Chondrocyte (in vitro differentiated cells): ENCODE measurements around the gene ALKBH8. TPM values are rescaled to one million over a fixed set of nuclear protein-coding genes. Genes with fewer than 3 reads are reported as not detected.

ENCODE experiments used
- DNase-seq: peaks from one replicate; pipeline ENCODE4 v3.0.0; 2021; ENCODE audit warnings: mixed read lengths, low spot score
- H3K27ac Mint-ChIP-seq: one replicate; pipeline ENCODE4 v1.8.0; 2021; ENCODE audit warnings: mild to moderate bottlenecking, moderate library complexity, mixed read lengths; ENCODE audit not compliant: unreplicated experiment
- H3K27me3 Mint-ChIP-seq: 2 replicates; pipeline ENCODE4 v1.8.0; 2021; ENCODE audit warnings: low read depth, mixed read lengths
- H3K36me3 Mint-ChIP-seq: 2 replicates; pipeline ENCODE4 v1.8.0; 2021; ENCODE audit warnings: low read depth, mixed read lengths
- H3K4me1 Mint-ChIP-seq: 2 replicates; pipeline ENCODE4 v1.8.0; 2021; ENCODE audit warnings: low read depth, mild to moderate bottlenecking, mixed read lengths
- H3K4me3 Mint-ChIP-seq: one replicate; pipeline ENCODE4 v1.8.0; 2021; ENCODE audit warnings: mild to moderate bottlenecking, moderate library complexity, mixed read lengths; ENCODE audit not compliant: unreplicated experiment
- H3K9me3 Mint-ChIP-seq: 2 replicates; pipeline ENCODE4 v1.8.0; 2021; ENCODE audit warnings: low read depth, mixed read lengths
- CTCF ChIP-seq: fragments of 200-600 bp; sonication (generic); IDR thresholded peaks from 2 replicates; pipeline ENCODE4 v1.5.0; 2021; ENCODE audit warnings: antibody characterized with exemption, mild to moderate bottlenecking, moderate library complexity
- total RNA-seq: library from RNA; stranded (reverse); gene quantifications from 3 replicates; pipeline ENCODE4 v1.2.1, GENCODE V29; 2021

Gene ALKBH8
- total RNA-seq, 1 donor from 2014 or later = 5.8 TPM

- no peak for TF ChIP-seq CTCF
- Mint-ChIP-seq H3K36me3 (peaks cover 4% of the 10 kb centered on the region), H3K27ac (no peak overlapping the region), H3K9me3 (no peaks in the 10 kb centered on the region), H3K4me1 (peaks cover 20% of the 10 kb centered on the region), H3K27me3 (no peaks in the 10 kb centered on the region), H3K4me3 (no peak overlapping the region)
- DNase-seq = no peak
Observed at GRCh38 chr11:107453594-107454286, 111.8 kb downstream of the ALKBH8 start.

Other genes starting within 250 kb of the ALKBH8 start
- gene CWF19L2, start 107.9 kb downstream of the ALKBH8 start, total RNA-seq = 7.9 to 12.0 TPM (median 8.0 TPM) in 3 replicates
- 0.15 TPM in 1 of 3 replicates, not detected in the others for gene ELMOD1, start 25.4 kb upstream of the ALKBH8 start, total RNA-seq
- gene SLN, start 146.3 kb upstream of the ALKBH8 start, total RNA-seq = not detected in 3 replicates